Transverse colon (tissue), 4 donors: ENCODE measurements around the gene PLVAP.

ENCODE experiments used
- CTCF ChIP-seq, 5 experiments: fragments of 200-600 bp in 3 of 5; fragments of 450-650 bp in 2 of 5; sonication (generic) in 3 of 5; IDR thresholded peaks; 1 replicate in 2 of 5; 2 replicates in 3 of 5; pipeline ENCODE4 v1.5.1; 2016 to 2017; ENCODE audit warnings: antibody characterized with exemption in 5 of 5, inconsistent platforms in 3 of 5, mild to moderate bottlenecking in 2 of 5, moderate library complexity in 1 of 5
- EP300 ChIP-seq: sonication (generic); formaldehyde crosslinking; IDR thresholded peaks from one replicate; pipeline ENCODE4 v1.6.1; 2017; ENCODE audit warnings: antibody characterized with exemption, low read depth
- POLR2A ChIP-seq: fragments of 450-650 bp; IDR thresholded peaks from one replicate; pipeline ENCODE4 v1.6.1; 2016; ENCODE audit warnings: antibody characterized with exemption, mild to moderate bottlenecking, moderate library complexity
- POLR2AphosphoS5 ChIP-seq, 3 donors: sonication (generic); formaldehyde crosslinking; IDR thresholded peaks; one replicate each; pipeline ENCODE4 v1.6.1; 2016; ENCODE audit warnings: antibody characterized with exemption in 3 of 3

- no peak for TF ChIP-seq CTCF (IDR thresholded peaks at IDR 0.05)
- TF ChIP-seq POLR2A: no peak
- no peak for TF ChIP-seq POLR2AphosphoS5 (IDR thresholded peaks at IDR 0.05)
- no peak for TF ChIP-seq EP300
These were observed 14.4 kb upstream of the PLVAP start for GRCh38 chr19:17391371-17392151.
